CD4-positive, alpha-beta T cell treated with Interleukin-12 subunit alpha and Interleukin-12 subunit beta, for 1 hour (primary cell): Measurements from ENCODE around the gene RPS27L.

ENCODE experiments used
- DNase-seq: peaks from one replicate; pipeline ENCODE4 v3.0.0-alpha.2; 2020

Gene RPS27L

DNA sequence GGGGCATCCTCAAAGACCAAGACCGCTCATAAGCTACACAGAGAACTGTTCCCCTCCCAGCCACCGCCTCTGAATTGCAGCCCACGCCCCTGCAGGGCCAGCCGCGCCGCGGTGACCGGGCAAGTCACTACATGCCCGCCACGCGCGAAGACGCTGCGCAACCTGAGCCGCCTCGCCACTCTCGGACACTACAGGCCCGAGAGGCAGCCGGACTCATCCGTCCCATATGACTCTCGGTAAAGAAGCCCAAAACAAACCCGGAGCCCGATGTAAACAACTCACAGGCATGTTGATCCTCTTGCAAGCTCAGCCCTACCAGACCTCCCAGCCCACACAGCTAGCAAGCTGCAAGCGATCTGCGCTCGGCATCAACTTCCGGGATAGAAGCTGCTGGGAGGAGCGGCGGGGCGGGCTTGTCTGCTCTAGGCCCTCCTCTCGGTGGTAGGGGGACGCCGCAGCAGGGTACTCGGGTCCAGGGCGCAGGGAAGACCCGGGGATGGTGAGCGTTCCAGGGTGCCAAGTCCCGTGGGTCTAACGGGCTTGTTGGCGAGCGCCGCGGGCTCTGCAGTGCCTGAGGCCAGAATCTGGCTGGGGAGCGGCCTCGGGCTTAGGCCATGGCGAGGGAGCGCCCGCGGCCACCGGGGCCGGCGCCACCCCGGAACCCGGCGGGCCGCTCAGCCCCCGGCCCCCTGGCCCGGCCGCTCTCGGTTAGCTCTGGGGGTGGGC lies at the start of gene RPS27L:
Gene RPS27L (minus strand): TSS at position 360 of the 726 bp plus-strand sequence. CDS start 72 bp downstream, at position 288.
- DNase-seq = peak; percentile 86

DNA sequence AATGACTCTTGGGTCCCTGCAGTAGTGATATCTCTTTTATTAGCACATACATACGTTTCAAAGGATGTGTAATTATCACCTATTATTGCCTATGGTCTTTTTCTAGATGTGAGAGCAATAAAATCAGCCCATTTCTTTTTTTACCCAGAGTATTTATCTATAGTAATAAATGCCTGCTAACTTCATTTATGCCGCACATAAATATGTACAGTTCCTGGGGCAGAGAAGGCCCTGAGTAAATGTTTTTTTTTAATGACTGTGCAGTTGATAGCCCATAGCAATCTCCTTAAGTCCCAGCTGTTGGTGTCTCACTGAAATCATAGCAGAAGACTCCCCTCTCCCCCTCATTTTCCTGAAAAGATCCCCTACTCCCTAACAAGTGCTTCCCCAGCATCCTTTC lies 48.8 kb upstream of the RPS27L start:
- no peak for DNase-seq

DNA sequence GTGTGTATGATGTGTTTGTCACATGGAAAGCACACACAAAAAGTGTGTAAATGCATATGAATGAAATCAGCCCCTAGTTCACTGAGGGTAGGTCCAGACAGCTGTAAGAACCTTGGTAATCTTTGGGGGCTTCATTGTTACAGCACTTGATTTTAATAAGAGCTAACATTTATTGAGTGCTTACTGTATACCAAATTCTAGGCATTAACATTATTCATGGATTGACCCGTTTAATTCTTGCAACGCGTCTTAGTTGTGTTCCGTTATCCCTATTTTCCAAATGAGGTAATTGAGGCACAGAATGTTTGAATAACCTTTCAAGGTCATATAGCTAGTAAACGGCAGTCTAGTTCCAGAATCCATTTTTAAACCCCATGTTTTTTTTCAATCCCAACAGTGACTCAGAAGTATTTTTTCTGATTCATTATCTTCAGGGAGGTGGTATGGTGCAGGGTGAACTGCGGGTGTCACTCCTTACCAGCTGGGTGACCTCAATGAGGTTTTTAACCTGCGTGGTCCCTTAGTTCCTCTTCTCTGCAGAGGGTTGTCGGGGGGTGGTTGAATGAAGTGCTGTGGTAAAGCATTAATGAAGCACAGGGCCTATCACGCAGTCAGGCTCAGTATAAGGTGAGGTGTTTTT lies 46.3 kb upstream of the RPS27L start:
- peak; percentile 60 for DNase-seq

DNA sequence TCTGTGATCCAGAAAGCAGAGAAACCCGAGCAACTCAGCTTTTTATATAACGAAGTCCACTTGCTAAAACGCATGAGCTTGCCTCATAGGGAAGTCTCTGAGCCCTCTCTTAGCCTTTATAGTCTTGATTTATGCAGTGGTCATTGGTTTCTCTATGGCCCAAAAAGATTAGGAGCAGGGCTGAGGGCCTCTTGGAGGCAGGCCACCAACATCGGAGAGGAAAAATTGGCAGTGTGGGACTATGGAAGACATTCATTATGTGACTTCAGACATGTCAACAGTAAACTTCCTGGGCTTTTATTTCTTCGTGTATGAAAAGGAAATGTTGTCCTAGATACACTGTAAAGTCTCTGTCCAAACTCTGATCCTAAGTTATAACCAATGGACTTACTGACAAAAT lies 45.6 kb upstream of the RPS27L start:
- no peak for DNase-seq

DNA sequence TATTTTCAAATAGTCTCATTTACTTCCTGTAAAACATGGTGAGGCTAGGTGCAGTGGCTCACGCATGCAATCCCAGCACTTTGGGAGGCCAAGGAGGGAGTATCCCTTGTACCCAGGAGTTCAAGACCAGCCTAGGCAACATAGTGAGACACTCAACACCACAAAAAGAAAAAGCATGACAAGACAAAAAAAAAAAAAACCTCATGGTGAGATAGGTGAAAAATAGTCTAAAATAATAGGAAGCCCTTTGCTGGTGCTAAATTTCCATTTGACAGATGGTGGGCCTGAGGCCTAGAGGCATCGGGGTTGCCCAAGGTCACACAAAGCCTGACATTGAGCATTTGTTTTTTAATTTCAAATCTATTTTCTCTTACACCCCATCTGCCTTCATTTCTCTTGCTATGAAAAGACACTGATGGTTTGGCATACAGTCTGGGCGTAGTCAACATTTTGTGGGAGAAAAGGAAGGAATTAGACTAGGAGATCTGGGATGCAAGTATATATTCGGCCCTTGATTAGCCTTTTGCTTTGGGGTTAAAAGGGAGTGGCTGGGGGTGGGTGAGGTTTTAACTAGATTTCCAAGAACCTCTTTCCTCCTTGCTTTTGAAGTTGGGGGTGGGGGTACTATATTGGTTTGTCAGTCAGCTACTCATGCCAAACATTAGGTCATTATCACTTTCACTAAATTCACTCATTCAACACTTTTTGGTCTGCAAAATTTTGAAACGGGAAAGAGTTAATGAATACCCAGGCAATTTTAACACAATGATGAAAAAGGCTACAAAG lies 43.4 kb upstream of the RPS27L start:
- no peak for DNase-seq

DNA sequence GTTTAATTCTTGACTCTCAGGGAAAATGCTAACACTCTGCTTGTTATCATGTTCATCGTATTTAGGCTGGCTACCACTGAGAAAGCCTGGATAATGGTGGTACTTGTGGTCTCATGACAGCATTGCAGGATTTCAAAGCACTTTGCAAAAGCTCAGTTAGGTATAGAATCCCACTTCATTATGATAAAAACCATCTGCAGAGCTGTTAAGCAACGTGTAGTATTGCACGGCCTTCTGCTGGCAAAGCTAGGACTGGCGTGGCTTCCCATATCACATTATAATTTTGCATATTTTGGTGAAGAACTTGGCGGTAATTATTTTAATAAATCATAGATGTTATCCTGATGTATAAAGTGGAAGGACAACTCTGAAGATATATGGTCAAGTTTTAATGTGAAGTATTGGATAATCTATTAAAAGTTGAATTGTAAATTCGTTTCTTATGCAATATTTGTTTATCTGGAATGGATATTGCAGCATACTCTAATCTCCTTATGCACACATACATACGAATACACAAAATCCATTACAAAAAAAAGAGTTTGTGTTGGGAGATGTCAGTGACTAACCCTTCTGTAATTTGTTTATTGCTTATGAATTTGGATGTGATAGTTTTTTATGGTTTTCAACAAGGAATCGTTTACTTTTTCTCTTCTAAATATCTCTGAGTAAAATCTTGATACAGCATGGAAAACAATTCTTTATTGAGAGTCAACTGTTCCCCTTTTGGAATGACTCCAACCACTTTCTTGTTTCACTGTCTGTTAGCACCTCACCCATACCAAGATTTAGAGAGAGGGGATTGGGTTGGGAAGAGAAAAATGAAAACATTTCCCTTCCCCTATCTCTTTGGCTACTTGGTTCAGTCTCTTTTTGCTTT lies 41.3 kb upstream of the RPS27L start:
- DNase-seq = no peak

DNA sequence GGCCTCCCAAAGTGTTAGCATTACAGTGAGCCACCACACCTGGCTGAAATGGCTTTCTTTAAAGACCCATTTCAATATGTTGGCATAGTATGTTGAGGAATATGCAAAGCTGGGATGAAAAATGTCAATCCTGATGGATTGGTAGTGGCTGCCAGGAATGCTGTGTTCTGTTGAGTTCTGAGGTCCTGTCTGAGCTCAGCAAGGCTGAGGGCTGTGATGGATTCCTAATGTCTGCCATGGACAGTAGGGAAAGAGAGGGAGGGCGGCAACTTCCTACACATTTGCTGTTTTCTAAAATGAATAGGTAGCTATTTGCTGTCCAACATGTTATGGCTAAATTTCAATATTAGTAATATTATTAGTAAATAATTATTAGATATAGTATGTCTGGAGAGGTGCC lies 40.3 kb upstream of the RPS27L start:
- DNase-seq = no peak

DNA sequence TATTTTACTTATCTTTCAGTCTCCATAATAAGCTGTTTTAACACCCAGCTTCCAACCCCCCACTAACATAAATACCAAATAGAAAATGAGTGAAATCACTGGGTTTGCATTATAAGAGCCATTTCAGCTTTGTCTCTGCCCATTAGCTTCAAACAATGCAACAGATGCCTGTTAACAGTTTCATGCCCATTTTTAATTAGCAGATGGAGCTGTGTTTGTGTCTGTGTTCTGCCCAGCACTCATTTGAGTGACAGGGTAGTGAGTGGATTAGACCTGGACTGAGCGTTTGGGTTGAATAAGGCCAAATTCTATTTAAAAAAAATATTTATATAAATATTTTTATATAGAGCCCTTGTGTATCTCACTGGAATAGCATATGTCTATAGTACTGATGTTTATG lies 39.6 kb upstream of the RPS27L start:
- DNase-seq = no peak

DNA sequence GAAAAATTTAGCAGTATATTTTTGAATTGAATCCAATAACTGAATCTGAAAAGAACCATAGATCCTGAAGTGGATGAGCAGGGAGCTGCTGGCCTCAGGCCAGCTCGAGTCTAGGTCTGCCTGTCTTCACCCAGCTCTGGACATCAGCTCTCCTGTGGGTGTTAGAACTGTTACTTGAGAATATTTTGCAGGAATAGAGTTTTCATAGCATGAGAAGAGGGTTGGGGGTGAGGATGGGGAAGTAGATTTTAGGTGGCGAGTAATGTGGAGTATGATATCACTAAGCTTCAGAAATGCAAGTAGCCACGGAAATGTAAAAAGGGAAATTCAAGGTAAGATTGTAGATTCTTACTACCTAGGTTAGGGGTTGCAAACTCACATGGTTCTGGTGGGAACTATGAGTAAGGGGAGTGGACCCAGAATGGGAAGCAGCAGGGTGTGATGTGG lies 38.3 kb upstream of the RPS27L start:
- no peak for DNase-seq

DNA sequence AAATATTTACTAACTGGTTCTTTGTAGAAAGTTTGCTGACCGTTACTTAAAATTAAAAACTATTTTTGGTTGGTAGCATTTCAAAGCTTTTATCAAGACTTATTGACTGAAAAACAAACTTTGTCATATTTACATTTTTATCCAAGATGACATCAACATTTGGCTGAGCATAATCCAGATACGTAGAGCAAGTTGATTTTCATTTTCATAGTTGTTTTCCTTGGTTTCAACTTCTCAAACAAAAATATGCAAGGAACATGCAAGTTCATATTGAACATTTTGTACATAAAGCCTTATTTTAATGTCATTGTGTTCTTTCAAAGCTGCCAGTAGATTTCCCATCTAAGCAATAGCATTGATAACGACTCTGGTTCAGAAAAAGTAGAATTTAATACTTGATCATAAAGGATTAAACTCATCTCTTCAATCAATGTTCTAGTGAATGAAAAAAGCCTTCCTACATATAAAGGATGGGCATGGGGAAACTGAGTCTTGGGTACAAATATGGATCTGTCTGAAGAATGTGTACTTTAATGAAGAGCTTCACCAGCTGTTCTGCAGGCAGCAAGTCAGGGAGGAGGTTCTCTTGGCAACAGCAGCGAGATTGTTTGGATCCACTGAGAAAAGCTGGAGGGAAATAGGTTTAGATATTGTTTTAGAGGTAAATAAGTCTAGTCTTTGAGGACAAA lies 37.7 kb upstream of the RPS27L start:
- DNase-seq = no peak

DNA sequence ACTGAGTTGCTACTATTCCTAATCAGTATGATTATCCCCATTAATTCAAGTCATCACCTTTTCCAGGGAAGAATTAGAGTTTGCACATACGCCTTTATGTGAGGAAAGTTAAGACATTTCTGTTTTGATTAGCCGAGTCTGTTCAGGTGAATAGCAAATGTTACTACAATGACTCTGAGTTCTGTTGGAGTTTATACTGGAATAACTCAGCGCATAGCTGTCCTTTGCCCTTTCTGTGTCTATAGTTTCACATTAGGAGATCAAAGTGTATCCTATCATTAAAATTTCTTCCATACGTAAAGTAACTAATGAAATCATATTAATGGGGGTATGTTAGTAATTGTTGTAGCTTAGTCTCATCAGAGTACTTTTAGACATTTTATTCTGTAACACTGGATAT lies 37.0 kb upstream of the RPS27L start:
- no peak for DNase-seq

DNA sequence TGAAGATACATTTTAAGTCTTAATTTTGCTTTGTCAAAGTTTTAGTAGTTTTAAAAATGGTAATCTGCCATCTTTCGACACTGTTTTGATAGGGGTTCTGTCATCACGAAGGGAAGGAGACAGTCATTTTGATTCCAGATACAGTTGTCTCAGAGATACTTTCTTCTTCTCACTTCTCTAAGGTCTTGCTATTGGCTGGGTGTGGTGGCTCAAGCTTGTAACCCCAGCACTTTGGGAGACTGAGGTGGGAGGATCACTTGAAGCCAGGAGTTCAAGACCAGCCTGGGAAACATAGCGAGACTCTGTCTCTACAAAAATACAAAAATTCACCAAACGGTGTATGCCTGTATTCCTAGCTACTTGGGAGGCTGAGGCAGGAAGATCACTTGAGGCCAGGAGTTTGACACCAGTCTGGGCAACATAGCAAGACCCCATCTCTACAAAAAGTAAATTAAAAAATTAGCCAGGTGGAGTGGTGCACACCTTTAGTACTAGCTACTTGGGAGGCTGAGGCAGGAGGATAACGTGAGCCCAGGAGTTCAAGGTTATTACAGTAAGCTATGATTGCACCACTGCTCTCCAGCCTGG lies 35.4 kb upstream of the RPS27L start:
- DNase-seq = no peak

DNA sequence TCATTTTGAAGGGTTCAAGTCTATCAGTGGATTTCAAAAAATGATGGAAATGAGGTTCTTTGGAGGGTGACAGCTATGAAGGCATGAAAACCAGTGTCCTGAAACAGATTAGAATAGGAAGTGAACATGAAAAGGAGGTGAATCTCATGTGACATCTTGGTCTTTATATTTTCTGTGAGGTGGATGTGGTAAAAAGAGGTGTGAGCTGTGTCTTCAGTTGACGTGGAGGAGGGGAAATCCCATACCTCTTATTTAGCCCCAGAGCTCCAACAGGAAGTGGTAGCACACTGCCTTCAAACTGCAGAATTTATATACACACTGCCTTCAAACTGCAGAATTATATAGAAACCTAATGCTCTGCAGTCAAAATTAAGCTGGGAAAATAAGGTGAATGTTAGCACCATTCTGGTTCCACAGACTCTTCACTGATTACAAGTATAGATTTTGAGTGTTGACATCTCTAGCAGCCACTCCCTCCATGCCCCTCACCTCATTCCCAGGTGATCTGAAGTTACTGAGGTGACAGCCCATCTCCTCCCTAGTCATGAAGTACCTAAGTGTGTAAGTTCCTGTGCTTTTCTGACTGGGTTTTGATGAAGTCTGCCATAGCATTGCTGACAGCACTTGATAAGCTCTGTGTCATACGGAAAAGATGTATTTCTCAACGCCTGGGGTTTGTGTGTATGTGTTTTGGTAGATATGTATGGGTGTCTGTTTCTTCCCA lies 34.8 kb upstream of the RPS27L start:
- DNase-seq = peak; percentile 89

DNA sequence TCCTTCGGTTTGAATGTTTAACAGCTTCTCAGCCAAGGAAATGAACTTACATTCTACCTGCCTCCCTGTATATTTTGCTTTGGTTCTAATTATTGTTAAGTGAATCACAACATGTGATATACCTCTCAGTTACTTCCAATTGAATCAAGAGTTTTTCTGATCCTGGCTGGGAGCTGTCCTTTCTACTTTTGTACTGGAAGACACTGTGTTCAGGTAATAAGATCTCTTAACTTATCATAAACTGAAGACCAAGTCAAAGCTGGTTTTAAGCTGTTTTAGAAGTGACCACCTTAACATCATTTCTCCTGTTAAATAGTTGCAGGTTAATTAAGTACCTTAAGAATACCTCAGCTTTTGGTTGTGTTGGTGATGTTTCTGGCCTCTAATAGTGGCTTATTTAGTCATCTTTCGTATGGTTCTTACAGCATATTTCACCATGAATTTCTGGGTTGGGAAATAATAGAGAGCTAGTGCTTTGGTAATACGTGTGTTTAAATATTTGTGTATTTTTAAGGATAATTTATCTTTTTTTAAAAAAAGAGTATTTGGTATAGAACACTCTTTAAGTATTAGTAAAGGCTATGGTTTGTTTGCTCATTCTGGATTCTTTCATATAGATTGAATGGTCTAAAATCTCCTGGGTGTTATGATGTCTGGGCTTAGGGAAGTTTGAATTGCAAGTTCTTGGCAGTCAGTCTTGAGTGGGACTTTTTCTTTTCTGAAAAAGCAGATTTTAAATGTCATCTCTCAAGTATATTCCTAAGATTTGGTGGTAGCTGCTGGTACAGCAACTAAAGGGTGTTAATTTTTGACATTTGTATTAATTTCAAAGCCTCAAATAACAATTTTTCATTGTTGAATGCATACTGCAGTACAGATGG lies 33.7 kb upstream of the RPS27L start:
- no peak for DNase-seq

DNA sequence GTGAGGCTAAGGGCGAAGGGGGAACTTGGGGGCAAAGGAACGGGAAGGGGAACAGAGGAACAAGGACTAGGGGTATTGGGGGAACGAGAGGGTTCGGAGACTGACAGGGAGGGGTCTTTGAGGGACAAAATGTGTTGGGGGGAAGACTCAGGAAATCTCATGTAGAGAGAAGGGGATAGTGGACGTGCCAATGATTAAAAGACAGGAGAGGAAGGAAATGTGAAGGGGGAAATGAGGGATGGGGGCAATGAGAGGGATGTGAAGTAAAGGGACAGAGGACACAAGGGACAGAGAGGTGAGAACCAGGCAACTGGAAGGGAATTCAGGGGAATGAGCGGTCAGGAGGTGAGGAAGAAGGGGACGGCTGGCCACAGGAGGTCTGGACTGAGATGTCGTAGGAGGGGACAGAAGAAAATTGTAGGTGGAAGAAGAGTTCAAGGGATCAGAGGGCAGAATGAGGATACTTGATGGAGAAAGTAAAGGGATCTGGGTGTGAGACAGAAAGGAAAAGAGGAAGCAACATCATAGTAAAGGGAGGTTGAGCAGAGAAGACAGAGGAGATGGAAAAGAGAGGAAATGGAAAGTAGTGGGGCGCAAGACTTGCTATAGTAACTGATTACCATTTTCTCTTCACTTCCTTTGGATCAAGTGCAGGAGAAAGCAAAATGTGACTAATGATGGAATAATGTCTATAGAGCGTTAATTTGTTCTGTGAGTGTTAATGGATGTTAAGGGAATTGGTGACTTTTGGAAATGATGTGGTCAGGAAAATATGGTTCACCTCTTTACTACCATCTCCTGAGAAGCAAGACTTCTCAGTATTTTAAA lies 32.9 kb upstream of the RPS27L start:
- no peak for DNase-seq

DNA sequence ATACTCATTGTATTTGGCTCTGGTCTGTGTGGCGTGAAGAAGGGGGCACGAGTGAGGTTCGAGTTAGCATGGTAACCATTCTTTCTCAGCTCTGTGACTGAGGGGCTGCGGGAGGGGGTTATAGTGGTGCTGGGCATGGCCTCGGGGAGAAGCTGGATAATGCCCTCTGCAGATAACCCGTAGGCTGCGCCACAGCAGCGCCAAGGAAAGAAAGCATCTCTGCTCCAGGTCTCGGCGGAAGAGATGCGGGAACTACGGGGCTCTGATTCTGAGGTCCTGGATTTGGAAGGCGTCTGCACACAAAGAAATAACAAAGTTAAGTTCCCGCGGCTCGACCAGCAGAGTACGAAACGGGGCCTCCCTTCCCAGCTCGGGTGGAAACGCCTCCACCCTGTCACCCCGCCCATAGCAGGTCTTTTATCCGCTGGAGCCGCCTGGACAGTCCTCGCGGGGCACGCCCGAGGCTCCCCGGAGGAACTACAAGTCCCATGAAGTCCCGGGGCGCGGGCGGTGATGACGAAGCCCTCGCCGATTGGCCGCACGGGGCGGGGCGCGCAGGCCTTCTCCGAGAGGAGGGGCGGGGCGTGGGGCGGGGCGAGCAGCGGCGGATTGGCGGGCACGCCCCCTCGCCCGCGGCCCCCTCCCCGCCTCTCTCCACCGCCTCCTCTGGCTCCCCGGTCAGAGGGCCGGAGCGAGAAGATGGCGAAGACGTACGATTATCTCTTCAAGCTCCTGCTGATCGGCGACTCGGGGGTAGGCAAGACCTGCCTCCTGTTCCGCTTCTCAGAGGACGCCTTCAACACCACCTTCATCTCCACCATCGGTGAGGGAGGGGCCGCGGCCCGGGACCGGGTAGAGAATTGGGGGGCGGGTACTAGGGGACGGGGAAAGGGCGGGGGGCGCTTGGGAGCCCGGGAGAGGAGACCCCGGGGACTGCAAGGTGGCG lies 31.9 kb upstream of the RPS27L start, which contains the start of gene RAB8B:
Gene RAB8B (plus strand): TSS at position 681 of the 946 bp plus-strand sequence. CDS start 19 bp downstream, at position 700.
- peak; percentile 97 for DNase-seq

DNA sequence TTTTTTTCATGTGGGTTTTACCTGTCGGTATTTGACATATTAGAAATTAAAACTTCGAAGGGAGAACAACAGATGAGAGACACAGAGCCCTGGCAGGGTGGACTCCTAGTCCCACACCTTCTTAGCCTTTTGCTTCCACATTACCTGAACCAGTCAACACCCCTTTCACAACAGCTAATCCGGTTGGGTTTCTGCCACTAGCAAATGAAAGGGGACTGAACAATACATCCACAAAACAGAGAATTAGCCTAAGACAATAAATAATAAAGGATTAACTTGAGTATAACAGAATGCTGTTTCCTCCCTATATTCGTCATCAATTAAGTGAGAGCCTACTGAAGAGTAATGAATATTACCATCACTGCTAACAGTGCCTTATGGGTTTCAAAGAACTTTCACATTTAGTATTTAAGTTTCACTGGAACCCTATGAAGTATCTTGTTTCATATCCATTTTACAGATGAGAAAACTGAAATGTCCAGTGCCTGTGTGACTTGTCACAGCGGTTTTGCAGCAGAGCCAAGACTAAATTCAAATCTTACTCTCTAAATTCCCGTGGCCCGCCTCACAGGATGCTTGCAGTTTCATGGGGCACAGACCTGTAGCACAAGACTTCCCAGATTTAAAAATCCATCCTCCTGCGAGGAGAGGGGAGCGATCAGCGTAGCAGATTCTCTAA lies 31.1 kb upstream of the RPS27L start:
- no peak for DNase-seq
